NCI-H2196 treated with DMSO at 0.1 percent for 48 hours (cell line): ENCODE measurements around the gene FEM1C.
"Not testable (repeated sequence)": the region's sequence is repeated elsewhere in the genome, so short reads cannot be mapped to it uniquely, and the experiment has no call there.

Experiments used
- DNase-seq: peaks from one replicate; lab custom pipeline; 2025; ENCODE audit not compliant: unreplicated experiment; lab: John Stamatoyannopoulos, UW

The FEM1C gene

GRCh38 chr5:115479166-115479873 is 65.3 kb downstream of the FEM1C start:
- not testable (repeated sequence) for DNase-seq

- no peak for DNase-seq
Measured at GRCh38 chr5:115478281-115478680, 66.3 kb downstream of the FEM1C start.

DNA sequence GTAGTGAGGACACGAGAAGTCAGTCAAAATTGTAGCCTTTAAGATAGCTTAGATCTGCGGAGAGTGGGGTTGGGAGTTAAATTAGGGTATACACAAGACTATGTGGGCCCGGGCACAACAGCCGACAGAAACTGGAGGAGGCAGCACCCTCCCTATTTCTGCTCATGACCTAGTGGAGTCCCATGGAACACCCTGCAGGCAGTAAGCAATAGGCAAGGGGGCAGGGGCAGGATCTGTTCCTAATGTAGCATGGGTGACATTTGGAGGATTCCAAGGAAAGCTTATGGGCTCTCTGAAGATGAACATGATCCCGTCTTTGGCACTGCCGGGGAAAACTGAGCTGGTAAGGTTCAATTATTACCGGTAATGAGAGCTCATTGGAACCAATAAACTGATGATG is 67.0 kb downstream of the FEM1C start:
- DNase-seq, result no peak

GRCh38 chr5:115475788-115476187 is 68.8 kb downstream of the FEM1C start:
- DNase-seq, result no peak

DNA sequence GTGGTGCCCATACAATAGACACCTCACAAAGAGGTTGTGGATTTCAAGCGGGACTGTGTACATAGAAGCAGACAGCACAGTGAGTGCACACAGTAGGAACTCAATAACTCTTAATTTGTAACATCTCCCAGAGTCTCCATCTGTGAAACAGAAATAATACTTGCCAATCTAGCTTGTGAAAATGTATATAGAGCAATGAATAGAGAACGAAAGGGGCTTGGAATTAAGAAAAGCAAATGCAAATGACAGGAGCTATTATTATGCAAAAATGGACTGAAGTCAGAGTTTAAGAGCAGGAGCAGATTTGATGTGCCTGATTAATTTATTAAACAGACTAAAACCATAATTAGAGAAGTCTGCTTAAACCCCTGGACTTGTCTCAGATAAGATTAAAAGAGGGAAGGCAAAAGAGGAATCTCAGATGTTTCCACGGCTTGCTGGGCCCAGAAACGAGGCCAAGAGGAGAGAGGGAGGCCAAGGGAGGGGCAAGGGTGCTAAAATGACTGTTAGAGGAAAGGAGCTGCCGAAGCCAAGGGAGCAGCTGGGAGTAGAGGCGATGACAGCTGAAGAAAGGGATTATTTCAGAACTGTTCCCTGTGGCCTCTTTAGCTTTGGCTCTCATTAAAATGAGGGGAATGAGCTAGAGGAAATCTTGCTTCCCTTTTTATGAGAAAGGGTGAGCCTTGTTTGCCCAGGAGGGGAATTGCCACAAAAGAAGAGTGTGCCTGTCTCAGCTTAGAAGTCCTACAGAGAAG is 72.1 kb downstream of the FEM1C start:
- no peak for DNase-seq

DNA sequence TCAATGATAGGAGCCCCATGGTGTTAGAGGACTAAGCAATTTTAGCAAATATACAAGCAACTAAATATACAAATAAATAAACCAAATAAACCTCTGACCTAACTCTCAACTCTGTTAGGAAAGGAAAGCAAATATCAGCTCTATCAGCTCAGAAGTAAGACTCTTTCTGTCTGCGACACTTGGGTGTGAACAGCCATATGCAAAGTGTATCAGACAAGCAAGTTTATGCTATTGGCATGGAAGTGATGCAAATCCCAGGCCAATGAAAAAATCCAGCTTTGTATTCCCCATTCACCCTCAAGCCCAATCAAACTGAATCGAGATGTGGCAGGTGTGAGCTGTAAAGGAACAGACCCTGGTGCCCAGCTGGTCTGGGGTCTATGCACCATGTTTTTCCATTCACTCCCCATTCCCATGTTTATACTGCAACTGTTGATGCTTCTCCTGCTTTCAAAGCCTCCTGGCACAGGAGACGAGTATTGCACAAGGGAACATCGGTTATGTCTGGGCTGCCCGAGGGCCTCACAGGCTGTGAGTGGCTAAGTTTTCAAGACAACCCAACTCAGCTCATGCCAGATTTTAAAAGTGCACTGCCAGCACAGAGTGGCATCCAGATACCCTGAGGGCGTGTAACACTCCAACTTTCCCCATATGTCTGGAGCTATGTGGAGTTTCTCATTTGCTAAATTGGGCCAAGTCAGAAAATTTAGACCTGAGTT is 73.1 kb downstream of the FEM1C start:
- DNase-seq, result no peak

GRCh38 chr5:115470921-115471320 is 73.7 kb downstream of the FEM1C start:
- no peak for DNase-seq
